GM12801 (cell line): Measurements from ENCODE around the gene PRKRA.

ENCODE experiments used
- CTCF ChIP-seq: IDR thresholded peaks from one replicate; pipeline ENCODE4 v1.5.1; 2011; ENCODE audit warnings: control low read depth; ENCODE audit not compliant: insufficient read length; ENCODE audit errors: extremely low read depth

PRKRA gene

GRCh38 chr2:178482437-178482836 is 31.5 kb upstream of the PRKRA start:
- TF ChIP-seq CTCF = no peak

GRCh38 chr2:178480227-178481181 is 29.5 kb upstream of the PRKRA start, which contains the start of gene PLEKHA3:
TSS of gene PLEKHA3 (plus strand) at chr2:178480457. CDS start at chr2:178480870, 413 bp downstream.
- TF ChIP-seq CTCF = no peak

- no peak for TF ChIP-seq CTCF
These were observed 28.8 kb upstream of the PRKRA start for GRCh38 chr2:178479758-178480226.

GRCh38 chr2:178479275-178479616 is 28.3 kb upstream of the PRKRA start:
- no peak for TF ChIP-seq CTCF

- TF ChIP-seq CTCF = peak; percentile 15
These were observed 27.7 kb upstream of the PRKRA start, which contains the start of gene FKBP7 for GRCh38 chr2:178478439-178479274. TSS of gene FKBP7 (minus strand) at chr2:178478600. CDS start at chr2:178478499, 101 bp downstream.

GRCh38 chr2:178478130-178478438 is 27.1 kb upstream of the PRKRA start:
- TF ChIP-seq CTCF = no peak

- TF ChIP-seq CTCF = no peak
These were observed 26.6 kb upstream of the PRKRA start for GRCh38 chr2:178477443-178478129.
